Measurements from ENCODE around the gene FOXK2. TPM values are rescaled to one million over a fixed set of nuclear protein-coding genes. Genes with fewer than 3 reads are reported as not detected.
"Not testable (repeated sequence)": the region's sequence is repeated elsewhere in the genome, so short reads cannot be mapped to it uniquely, and the experiment has no call there.

The FOXK2 gene
- total RNA-seq, 1 donor from 2014 or later, result 35.1 TPM

DNA sequence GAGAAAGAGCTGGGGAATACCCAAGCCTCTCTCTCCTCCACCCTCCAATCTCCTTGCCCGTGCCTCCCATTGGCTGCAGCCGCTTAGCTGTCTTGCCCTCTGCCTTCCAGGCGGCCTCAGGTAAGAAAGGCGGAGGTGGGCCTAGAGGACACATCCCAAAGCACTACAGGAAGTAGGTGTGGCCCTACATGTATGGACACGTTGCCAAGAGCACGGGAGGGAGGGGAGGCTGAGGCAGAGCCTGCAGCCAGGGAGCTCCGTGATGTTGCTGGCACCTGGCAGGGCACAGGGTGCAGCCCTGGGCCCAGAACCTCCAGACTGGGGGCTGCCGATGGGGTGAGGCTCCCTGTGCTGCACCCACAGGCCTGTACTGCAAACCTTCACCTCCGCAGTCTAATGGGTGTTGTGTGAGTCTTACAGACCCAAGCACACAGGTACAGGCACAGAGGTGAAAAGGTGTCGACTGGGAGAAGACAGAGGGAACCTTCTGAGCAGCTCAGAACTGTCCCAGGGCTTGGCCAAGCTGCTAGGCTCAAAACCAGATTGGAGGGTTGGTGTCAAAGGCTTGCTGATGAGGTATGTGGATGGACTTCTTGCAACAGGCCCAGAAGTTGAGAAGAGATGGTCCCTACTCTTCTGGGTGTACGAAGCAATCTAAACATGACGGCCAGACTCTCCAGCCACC, 23.5 kb upstream of the FOXK2 start:
- DNase-seq, result no peak

DNA sequence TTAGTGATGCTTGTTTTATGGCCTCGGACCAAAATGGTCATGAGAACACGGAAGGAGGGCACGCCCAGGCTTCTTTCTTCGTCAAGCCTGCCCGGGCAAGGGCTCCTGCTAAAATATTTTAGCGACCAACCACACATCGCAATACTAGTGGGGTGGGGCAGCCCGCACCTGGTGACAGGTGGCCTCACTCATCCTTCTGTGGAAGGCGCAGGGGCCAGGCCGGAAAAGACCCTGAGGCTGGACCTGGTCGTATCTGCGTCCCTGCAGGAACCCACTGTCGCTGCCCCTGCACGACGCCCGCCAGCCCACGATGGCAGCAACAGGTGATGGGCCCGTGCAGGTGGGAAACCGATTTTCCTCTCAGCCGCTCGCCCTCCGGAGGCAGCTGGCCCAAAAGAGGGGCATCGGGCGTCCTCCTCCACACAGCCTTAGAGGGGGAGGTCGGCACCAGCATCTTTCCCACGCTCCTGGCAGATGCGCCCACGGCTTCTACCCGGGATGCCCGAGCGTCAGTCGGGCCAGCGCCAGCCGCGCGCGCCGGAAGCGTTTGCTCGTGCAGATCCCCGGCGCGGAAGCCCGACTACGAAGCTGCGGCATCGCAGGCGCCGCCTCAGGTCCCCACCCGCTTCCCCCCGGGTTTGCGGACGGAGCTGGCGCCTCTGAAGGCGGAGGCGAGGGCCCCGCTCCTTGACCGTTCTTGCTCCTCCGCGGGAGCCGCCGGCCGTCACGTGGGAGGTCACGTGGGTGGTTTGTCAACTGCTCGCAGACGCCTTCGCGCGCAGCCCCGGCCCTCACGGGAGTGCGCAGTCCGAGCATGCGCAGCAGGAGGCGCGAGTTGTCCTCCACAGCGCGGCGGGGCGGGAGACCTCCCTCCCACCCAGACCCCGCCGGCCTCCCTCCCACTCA, 22.8 kb upstream of the FOXK2 start:
- DNase-seq, result peak; percentile 97

DNA sequence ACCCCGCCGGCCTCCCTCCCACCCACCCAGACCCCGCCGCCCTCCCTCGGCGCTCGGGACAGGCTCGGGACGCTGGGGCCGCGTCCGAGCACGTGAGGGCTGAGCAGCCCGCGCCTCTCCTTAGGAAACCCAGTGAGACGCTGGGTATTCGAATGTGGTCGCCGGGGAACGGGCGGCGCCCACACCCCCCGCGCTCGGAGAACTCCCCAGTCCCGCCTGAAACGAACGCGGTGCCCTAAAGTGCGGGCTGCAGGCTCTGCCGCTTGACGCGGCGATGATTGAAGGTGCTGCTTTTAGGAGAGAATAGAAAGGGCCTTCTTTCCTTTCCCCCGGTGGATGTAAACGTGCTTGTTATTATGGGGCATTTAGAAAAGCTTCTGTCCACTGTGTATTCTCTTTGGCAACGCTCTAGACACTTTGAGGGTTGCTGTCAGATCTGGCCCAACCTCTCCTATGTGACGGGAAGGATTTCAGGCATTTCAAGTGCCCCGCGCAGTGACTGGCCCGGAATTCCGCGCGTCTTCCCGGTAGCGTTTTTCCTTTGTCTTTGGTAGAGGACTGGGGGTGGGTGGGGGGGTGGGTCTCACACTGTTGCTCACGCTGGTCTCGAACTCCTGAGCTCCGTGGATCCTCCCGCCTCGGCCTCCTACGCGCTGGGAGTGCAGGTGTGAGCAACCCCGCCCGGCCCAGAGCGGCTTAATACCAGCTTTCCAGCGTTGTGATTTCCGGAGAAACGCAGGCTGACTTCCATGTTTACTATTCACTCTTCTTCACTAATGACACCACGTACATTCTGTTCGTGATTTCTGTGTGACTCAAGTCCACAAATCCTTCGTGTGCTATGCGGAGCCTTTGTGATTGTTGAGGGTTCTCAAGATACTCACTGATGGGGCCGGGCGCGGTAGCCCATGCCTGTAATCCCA, 21.8 kb upstream of the FOXK2 start:
- DNase-seq, result peak; percentile 51

DNA sequence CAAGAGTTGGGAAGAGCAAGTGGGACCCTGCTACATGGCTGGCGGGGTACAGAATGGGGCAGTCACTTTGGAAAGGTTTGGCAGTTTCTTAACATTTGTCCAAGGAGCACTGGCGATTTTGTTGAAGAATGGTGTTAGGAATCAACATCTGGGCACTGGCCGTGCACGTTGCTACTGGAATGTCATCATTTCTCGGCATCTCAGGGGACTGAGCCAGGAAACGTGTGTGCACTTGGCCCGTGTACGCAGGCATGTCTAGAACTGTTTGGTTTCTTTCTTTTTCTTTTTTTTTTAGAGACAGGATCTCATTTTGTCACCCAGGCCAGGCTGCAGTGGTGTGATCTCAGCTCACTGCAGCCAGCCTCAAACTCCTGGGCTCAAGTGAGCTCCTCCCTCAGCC, 17.3 kb upstream of the FOXK2 start:
- DNase-seq, result no peak

DNA sequence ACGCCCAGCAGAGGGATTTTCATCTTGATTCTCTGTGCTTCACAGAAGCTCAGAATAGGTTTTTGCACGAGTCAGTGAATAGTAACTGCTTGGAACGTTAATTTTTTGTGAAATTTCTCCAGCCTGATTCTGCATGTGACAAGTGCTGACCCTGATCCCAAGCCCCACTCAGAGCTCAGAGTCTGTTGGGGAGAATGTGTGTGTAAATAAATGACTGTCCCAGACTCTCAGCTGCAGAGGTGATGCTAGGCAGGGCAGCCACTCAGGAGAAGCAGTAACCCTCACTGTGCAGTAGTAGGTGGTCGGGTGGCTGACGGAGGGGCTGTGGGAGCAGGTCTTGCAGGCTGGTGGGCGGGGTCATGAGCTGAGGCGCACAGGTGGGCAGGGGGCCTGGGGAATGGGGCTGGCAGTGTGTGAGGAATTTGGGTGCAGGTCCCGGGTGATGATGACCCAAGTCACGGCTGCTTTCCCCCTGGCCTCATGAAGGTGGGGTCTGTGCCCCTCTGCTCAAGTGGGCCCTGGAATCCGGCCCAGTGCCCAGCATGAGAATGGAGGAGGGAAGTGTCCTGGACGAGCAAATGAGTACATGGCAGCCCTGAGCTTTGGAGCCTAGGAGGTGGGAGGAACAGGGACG, 16.3 kb upstream of the FOXK2 start:
- DNase-seq, result no peak

DNA sequence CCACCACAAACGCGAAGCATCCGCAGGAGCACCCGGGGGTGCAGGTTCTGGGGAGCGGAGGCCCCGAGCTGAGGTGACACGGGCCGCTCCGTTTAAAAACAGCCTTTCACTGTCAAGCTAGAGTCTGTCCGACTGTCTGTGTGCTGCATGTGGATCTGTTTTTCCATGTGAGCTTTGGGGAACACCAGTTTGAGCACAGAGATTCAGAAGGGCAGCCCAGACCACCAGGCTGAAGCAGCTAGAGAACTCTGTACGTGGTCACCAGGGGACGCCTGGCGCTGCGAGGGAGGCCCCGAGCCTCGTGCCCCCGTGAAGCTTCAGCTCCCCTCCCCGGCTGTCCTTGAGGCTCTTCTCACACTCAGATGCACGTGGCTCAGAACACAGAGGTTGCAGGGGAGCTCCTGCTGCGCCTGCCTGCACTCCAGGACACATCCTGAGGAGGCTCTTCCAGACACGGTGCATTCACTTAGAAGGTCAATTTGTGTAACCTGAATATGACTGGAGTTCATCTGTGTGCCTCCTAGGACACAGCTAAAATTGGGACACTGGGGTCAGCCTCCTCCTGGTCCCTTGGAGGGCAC, 15.7 kb upstream of the FOXK2 start:
- DNase-seq, result no peak

DNA sequence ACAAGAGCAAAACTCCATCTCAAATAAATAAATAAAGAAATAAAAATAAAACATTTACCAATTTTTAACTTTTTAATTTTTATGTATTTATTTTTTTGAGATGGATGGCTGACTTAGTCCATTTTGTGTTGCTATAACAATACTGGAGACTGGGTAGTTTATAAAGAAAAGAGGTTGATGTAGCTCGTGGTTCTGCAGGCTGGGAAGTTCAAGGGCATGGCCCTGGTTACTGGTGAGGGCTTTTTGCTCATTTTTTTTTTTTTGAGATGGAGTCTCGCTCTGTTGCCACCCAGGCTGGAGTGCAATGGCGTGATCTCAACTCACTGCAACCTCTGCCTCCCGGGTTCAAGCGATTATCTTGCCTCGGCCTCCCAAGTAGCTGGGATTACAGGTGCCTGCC, 14.2 kb upstream of the FOXK2 start:
- DNase-seq, result no peak

DNA sequence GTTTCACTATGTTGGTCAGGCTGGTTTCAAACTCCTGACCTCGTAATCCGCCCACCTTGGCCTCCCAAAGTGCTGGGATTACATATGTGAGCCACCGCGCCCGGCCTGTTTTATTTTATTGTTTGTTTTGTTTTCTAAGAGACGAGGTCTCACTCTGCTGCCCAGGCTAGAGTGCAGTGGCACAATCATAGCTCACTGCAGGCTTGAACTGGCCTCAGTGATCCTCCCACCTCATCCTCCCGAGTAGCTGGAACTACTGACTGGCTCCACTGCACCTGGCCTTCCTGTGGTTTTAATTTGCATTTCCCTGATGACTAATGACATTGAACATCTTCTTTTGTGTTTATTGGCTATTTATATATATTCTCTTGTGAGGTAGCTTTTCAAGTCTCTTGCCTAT, 13.1 kb upstream of the FOXK2 start:
- not testable (repeated sequence) for DNase-seq

DNA sequence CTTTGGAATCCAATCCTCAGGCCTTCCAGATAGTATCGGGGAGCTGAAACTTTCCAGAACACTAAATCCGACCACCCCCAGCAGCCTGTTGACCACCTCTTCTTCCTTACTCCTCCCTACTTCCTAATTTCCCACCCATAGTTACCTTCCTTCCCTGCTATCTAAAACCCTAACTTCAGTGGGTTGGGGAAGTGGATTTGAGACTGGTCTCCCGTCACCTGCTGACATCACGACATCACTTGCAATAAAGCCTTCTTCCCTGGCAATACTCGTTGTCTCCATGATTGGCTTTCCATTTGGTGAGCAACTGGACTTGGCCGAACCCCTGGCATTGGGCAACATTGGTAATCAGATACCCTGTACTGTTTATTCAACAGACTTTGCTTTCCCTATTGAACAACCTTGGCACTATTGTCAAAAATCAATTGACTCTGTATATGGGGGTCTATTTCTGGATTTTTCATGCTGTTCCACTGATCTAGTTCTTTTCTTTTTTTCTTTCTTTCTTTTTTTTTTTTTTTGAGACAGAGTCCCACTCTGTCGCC, 11.8 kb upstream of the FOXK2 start:
- no peak for DNase-seq

DNA sequence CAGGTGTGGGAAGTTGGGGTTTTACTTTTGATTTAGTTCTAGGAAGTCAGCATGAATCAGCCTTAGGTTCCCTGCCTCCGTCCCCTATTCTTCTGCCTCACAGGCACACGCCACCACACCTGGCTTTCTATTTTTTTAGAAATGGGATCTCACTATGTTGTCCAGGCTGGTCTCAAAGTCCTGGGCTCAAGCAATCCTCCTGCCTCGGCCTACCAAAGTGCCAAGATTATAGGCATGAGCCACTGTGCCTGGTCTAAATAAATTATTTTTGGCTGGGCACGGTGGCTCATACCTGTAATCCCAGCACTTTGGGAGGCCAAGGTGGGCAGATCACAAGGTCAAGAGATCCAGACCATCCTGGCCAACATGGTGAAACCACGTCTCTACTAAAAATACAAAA, 7.9 kb upstream of the FOXK2 start:
- not testable (repeated sequence) for DNase-seq

DNA sequence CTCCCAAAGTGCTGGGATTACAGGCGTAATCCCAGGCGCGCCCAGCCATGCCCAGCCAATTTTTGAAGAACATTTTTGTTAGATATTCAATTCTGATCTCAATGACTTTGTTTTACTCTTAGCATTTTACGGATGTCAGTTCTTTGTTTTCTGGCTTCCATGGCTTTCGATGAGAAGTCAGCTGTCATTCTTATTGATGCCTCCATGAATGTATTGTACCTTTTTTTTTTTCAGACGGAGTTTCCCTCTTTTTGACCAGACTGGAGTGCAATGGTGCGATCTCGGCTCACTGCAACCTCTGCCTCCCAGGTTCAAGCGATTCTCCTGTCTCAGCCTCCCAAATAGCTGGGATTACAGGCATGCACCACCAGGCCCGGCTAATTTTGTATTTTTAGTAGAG, 5.7 kb upstream of the FOXK2 start:
- DNase-seq, result not testable (repeated sequence)

DNA sequence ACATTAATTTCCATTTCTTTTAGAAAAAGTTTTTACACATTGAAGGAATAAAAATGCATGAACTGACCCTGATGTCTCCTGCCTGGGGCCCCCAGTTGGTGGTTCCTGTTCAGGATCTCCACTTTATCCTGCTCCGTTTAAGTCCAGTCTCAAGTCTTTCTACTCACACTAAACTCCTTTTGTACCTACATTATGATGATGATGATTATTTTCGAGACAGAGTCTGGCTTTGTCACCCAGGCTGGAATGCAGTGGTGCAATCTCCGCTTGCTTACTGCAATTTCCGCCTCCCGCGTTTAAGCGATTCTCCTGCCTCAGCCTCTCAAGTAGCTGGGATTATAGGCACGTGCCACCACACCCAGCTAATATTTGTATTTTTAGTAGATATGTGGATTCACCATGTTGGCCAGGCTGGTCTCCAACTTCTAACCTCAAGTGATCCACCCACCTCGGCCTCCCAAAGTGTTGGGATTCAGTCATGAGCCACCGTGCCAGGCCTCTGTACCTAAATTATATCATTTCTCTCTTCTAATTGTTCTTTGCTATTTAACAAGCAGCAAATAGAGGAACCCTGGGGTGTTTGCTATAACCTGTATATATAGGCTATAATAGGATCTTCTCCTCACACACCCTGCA, 2.2 kb upstream of the FOXK2 start:
- no peak for DNase-seq

DNA sequence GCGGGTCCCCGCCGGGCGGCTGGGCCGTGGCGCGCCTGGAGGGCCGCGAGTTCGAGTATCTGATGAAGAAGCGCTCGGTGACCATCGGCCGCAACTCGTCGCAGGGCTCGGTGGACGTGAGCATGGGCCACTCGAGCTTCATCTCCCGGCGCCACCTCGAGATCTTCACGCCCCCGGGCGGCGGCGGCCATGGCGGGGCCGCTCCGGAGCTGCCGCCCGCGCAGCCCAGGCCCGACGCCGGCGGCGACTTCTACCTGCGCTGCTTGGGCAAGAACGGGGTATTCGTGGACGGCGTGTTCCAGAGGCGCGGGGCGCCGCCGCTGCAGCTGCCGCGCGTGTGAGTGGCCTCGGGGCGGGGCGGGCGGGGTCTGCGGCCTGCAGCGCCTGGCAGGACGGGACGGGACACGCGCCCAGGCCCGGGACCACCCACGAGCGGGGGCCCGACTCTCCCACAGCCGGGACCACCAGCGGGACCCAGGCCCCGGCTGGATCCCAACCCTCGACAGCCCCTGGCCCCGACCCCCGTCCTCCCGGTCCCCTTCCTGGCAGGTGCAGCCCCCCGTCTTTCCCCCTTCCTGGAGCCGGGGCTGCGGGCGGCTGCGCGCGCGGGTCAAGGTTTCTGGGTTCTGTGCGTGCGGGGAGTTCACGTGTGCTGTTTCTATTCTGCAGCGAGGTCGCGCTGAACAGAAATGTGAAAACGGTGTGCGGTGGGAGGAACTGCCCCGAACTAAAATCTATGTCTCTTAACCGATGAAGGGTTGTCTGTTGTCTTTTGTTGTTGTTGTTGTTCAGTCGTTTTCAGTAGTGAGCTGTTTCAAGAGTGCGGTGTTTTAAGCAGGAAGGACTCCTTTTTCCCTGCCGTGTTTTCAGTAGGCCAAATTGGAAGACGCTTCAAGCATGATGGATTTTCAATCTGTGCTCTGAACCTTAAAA, 705 bp downstream of the FOXK2 start:
- peak; percentile 47 for DNase-seq

DNA sequence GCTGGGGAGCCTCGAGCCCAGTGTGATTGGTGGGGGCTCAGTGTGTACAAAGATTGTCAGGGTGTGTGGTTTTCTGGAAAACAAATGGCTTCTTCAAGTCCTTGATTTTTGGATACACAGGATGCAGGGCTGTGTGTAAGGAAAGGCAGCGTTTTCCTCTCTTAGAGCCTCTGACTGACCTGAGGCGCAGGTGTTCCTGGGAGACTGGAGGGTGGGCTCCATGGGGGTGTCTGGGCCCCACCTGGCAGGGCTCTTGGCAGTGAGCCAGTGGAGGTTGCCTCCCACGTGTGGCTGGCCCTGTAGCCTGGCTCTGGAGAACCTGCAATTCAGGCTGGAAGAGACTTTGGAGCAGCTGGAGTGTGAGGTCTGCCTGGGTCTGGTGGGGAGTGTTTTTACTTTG, 5.0 kb downstream of the FOXK2 start:
- DNase-seq, result no peak

DNA sequence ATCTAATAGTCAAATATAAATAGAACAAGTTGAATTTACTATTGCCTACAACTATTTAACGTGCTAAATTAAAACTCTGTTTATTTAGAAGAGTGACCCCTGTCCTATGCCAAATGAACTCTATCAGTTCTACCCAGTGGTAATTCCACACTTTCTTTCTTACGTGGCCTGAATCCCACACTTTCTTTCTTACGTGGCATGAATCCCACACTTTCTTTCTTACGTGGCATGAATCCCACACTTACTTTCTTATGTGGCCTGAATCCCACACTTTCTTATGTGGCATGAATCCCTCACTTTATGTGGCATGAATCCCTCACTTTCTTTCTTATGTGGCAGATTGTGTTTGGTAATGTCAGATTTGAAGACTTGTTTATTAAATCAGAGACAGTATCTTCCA, 6.2 kb downstream of the FOXK2 start:
- no peak for DNase-seq

DNA sequence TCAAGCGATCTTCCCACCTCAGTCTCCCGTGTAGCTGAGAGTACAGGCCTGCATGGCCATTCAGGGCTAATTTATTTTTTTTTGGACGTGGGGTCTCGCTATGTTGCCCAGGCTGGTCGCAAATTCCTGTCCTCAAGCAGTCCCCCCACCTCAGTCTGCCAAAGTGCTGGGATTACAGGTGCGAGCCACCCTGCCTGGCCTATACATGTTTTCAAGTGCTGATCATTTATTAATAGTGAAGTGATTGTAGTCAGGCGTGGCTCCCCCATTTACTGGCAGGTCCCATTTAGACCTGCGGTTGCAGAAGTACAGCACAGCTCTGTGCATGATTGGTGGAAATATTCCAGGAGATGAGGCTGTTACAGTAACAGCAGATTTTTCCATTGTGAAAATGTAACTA, 8.4 kb downstream of the FOXK2 start:
- DNase-seq, result no peak

DNA sequence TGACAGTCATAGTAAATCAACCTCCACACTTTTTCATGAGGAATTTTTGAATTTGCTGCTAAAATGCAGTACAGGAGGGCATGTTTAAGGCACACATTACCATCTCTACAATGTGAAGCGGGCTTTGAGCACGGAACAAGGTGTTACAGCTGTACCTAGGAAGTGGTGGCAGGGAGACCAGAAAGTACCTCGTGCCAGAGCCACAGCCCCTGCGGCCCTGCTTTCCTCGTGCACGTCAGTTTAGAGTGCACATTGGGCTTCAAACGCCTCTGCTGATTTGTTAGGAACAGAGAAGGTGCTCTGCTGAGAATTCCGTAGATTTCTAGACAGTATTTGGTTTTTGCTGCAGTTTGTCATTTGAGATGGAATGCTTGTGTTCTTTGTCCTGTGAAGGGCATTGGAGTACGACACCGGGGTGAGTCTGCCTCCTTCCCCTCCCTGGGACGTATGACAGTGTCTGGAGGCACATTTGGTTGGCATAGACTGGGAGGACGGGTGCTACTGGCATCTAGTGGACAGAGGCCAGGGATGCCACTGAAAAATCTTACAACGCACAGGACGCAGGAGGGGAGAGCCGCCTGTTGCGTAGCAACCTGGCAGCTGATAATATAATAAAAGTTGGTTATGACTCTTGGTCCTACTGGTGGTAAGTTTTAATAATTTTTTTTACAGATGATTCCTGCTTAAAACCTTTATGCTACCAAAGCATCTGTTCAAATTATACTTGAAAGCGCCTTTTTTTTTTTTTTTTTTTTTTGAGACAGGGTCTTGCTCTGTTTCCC, 9.1 kb downstream of the FOXK2 start:
- peak; percentile 81 for DNase-seq

DNA sequence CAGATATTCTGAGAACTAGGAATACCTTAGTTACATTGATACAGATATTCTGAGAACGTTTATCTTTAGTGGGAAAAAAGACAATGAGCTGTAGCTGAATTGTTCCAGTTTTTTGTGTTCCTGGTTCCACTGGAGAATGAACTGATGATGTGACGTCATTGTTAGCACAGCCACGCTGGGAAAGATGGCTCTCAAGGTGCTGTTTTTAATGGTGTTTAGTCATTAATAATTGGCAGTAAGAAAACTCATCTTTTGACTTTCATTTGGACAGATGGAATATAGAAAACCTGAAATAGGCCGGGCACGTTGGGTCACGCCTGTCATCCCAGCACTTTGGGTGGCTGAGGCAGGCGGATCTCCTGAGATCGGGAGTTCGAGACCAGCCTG, 10.4 kb downstream of the FOXK2 start:
- no peak for DNase-seq

DNA sequence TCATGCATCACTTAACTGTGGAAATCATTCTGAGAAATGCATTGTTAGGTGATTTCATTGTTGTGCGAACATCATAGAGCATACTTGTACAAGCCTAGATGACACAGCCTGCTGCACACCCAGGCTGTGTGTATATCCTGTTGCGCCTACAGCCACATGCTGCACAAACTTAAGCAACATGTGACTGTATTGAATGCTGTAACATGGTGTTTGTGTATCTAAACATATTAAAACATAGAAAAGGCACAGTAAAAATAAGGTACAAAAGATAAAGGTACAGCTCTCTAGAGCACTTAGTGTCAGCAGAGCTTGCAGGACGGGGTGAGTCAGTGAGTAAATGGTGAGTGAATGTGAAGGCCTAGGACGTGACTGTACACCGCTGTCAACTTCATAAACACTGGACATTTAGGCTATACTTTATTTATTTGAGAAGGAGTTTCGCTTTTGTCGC, 11.9 kb downstream of the FOXK2 start:
- peak; percentile 83 for DNase-seq
